Measurements from ENCODE around the gene IGFBPL1. TPM values are rescaled to one million over a fixed set of nuclear protein-coding genes. Genes with fewer than 3 reads are reported as not detected.
A peak's percentile ranks its signal among the peaks of the same experiment; 100 is the strongest.

IGFBPL1 gene
- total RNA-seq, 1 donor from 2014 or later, result 26.6 TPM

DNA sequence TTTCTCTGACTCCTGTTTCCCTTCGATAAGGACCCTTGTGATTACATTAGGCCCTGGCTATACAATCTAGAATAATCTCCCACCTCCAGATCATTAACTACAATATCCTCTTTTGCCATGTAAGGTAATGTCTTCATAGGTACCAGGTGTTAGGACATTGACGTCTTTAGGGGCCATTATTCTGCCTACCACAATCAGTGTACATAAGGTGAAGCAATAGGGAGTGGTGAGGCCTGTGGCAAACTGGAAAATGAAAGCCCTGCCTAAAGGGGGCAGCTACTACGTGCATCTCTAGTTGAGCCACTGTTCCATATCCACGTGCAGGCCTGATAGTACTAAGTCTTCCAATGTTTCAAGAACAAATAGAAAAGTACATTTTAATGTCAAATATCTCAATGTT, 36.5 kb downstream of the IGFBPL1 start:
- DNase-seq (ENCODE audit: low spot score), result no peak
- H3K4me3 Mint-ChIP-seq, result peak overlapping the region; percentile 23
- H3K27ac Mint-ChIP-seq, result no peak overlapping the region
- H3K9me3 ChIP-seq (ENCODE audit: low read depth), result no peaks in the 10 kb centered on the region
- peaks cover 16% of the 10 kb centered on the region for H3K27me3 Mint-ChIP-seq (ENCODE audit: insufficient read depth, low read depth)
- H3K36me3 Mint-ChIP-seq, result no peaks in the 10 kb centered on the region
- no peak overlapping the region for H3K27ac ChIP-seq
- TF ChIP-seq, protein P1, sequence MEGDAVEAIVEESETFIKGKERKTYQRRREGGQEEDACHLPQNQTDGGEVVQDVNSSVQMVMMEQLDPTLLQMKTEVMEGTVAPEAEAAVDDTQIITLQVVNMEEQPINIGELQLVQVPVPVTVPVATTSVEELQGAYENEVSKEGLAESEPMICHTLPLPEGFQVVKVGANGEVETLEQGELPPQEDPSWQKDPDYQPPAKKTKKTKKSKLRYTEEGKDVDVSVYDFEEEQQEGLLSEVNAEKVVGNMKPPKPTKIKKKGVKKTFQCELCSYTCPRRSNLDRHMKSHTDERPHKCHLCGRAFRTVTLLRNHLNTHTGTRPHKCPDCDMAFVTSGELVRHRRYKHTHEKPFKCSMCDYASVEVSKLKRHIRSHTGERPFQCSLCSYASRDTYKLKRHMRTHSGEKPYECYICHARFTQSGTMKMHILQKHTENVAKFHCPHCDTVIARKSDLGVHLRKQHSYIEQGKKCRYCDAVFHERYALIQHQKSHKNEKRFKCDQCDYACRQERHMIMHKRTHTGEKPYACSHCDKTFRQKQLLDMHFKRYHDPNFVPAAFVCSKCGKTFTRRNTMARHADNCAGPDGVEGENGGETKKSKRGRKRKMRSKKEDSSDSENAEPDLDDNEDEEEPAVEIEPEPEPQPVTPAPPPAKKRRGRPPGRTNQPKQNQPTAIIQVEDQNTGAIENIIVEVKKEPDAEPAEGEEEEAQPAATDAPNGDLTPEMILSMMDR (IDR thresholded peaks at IDR 0.05), result no peak
- no peak for TF ChIP-seq EZH2 (IDR thresholded peaks at IDR 0.05)
- H3K79me2 ChIP-seq (ENCODE audit: low read depth), result peaks cover 2% of the 10 kb centered on the region
- no peak overlapping the region for H3K4me2 ChIP-seq
- peaks cover 17% of the 10 kb centered on the region for H3K4me1 Mint-ChIP-seq
- no peaks in the 10 kb centered on the region for H4K20me1 ChIP-seq (ENCODE audit: low read depth)
- peaks cover 13% of the 10 kb centered on the region for H3K9me3 Mint-ChIP-seq
- no peak overlapping the region for H3K4me3 ChIP-seq
- no peak overlapping the region for H3K9ac ChIP-seq
- no peaks in the 10 kb centered on the region for H3K36me3 ChIP-seq
- H3K27me3 ChIP-seq, result peaks cover 12% of the 10 kb centered on the region
- H3F3A ChIP-seq (ENCODE audit: low read depth), result no peaks in the 10 kb centered on the region
- peaks cover 5% of the 10 kb centered on the region for H3K4me1 ChIP-seq
- H2AFZ ChIP-seq (replicated peaks), result no peak overlapping the region

DNA sequence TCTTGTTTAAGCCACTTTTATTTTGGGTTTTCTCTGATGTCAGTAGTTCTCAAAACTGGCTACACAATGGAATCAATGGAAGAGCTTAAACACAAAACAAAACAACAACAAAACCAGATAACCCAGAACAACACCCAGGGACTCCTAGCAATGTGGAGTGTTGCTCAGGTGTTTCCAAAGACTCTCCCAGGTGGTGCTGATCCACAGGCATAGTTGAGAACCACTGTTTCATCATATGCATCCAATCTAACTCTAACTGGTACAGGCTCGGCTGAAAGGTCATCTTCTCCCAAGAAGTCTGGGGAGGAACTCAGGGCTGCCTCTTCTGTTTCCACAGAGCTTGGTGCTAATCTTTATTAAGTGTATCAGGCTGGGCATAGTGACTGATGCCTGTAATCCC, 37.2 kb downstream of the IGFBPL1 start:
- no peaks in the 10 kb centered on the region for H3K9me3 ChIP-seq (ENCODE audit: low read depth)
- DNase-seq (ENCODE audit: low spot score), result no peak
- no peaks in the 10 kb centered on the region for H3K36me3 ChIP-seq
- no peaks in the 10 kb centered on the region for H4K20me1 ChIP-seq (ENCODE audit: low read depth)
- H3K27ac ChIP-seq, result no peak overlapping the region
- H2AFZ ChIP-seq (replicated peaks), result no peak overlapping the region
- peaks cover 13% of the 10 kb centered on the region for H3K9me3 Mint-ChIP-seq
- H3K9ac ChIP-seq, result no peak overlapping the region
- H3K79me2 ChIP-seq (ENCODE audit: low read depth), result no peaks in the 10 kb centered on the region
- no peak overlapping the region for H3K4me3 Mint-ChIP-seq
- H3K4me1 ChIP-seq, result peaks cover 6% of the 10 kb centered on the region
- TF ChIP-seq, protein P1 (IDR thresholded peaks at IDR 0.05), result no peak
- TF ChIP-seq EZH2 (IDR thresholded peaks at IDR 0.05) (no peak), EZH2phosphoT487 (IDR thresholded peaks at IDR 0.05) (no peak)
- no peak overlapping the region for H3K4me2 ChIP-seq
- H3K4me3 ChIP-seq, result no peak overlapping the region
- H3K27me3 Mint-ChIP-seq (ENCODE audit: insufficient read depth, low read depth), result peaks cover 16% of the 10 kb centered on the region
- peaks cover 15% of the 10 kb centered on the region for H3K4me1 Mint-ChIP-seq
- no peak overlapping the region for H3K27ac Mint-ChIP-seq
- H3F3A ChIP-seq (ENCODE audit: low read depth), result no peaks in the 10 kb centered on the region
- peaks cover 12% of the 10 kb centered on the region for H3K27me3 ChIP-seq
- H3K36me3 Mint-ChIP-seq, result no peaks in the 10 kb centered on the region

DNA sequence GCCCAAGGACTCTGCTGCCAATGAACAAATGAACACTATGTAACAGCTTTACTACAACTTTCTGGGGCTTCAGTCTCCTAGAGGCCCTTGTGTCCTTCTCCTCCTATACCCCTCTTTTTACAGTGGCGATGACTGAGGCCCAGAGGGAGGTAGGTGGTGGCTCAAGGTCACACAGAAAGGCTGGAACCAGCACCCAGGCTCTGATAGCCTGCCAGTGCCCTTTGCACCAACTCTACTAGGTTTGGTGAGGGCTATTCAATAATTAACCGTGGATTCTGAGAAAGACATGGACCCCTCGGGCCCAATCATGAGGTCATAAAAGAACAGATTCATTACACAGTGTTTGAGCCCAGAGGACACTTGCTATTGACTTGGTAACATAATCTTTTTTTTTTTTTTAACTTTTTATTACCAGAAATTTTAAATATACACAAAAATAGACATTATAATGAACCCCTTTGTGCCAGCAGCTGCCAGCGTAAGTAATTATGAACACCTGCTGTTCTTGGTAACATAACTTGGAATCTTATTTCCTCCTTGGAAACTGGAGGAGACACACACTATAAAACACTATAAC, 37.8 kb downstream of the IGFBPL1 start:
- H3K4me1 Mint-ChIP-seq, result peaks cover 17% of the 10 kb centered on the region
- H3K27me3 ChIP-seq, result peaks cover 5% of the 10 kb centered on the region
- no peak overlapping the region for H3K27ac Mint-ChIP-seq
- H3K27ac ChIP-seq, result no peak overlapping the region
- H3K9ac ChIP-seq, result no peak overlapping the region
- no peaks in the 10 kb centered on the region for H4K20me1 ChIP-seq (ENCODE audit: low read depth)
- no peak overlapping the region for H3K4me3 ChIP-seq
- no peak for DNase-seq (ENCODE audit: low spot score)
- H3K27me3 Mint-ChIP-seq (ENCODE audit: insufficient read depth, low read depth), result peaks cover 16% of the 10 kb centered on the region
- no peaks in the 10 kb centered on the region for H3K9me3 ChIP-seq (ENCODE audit: low read depth)
- H2AFZ ChIP-seq (replicated peaks), result no peak overlapping the region
- H3K4me2 ChIP-seq, result no peak overlapping the region
- H3K36me3 ChIP-seq, result no peaks in the 10 kb centered on the region
- peaks cover 7% of the 10 kb centered on the region for H3F3A ChIP-seq (ENCODE audit: low read depth)
- peaks cover 13% of the 10 kb centered on the region for H3K9me3 Mint-ChIP-seq
- H3K79me2 ChIP-seq (ENCODE audit: low read depth), result no peaks in the 10 kb centered on the region
- no peak for TF ChIP-seq EZH2phosphoT487 (IDR thresholded peaks at IDR 0.05)
- no peak for TF ChIP-seq EZH2 (IDR thresholded peaks at IDR 0.05)
- TF ChIP-seq, protein P1 (IDR thresholded peaks at IDR 0.05), result no peak
- H3K4me1 ChIP-seq, result peaks cover 8% of the 10 kb centered on the region
- no peaks in the 10 kb centered on the region for H3K36me3 Mint-ChIP-seq
- no peak overlapping the region for H3K4me3 Mint-ChIP-seq

Measured in neural progenitor cell (in vitro differentiated cells).